Lung (tissue), 12 donors: Measurements from ENCODE around the gene CRTC1. TPM values are rescaled to one million over a fixed set of nuclear protein-coding genes. Genes with fewer than 3 reads are reported as not detected.

Experiments
- ATAC-seq: fragments of 200-7000 bp; cut with Tn5 transposase; one replicate; pipeline ENCODE4 v1.9.1; 2020; ENCODE audit warnings: moderate number of reproducible peaks; ENCODE audit not compliant: insufficient read depth, low FRiP score
- DNase-seq, 3 donors: peaks; one replicate each; pipeline ENCODE4 v3.0.0-alpha.2; 2013 to 2017
- H3K27ac ChIP-seq, 2 donors: one replicate each; pipeline ENCODE4 v1.5.1; 2013; ENCODE audit warnings: mild to moderate bottlenecking in 2 of 2, moderate library complexity in 2 of 2, control low read depth in 1 of 2, inconsistent platforms in 1 of 2, low read depth in 1 of 2, low read length in 1 of 2
- H3K27me3 ChIP-seq, 3 donors: one replicate each; pipeline ENCODE4 v1.5.1; 2013; ENCODE audit warnings: low read length in 2 of 3; ENCODE audit not compliant: control insufficient read depth in 3 of 3, insufficient read depth in 3 of 3
- H3K36me3 ChIP-seq, 4 donors: one replicate each; pipeline ENCODE4 v1.5.1; 2013; ENCODE audit warnings: low read length in 4 of 4, mild to moderate bottlenecking in 1 of 4, moderate library complexity in 1 of 4; ENCODE audit not compliant: control insufficient read depth in 4 of 4, insufficient read depth in 4 of 4
- H3K4me1 ChIP-seq, 5 donors: one replicate each; pipeline ENCODE4 v1.5.1; 2013; ENCODE audit warnings: low read length in 5 of 5, mild to moderate bottlenecking in 2 of 5, moderate library complexity in 1 of 5; ENCODE audit not compliant: control insufficient read depth in 5 of 5, insufficient read depth in 5 of 5
- H3K4me3 ChIP-seq: one replicate; pipeline ENCODE4 v1.5.1; 2013; ENCODE audit warnings: mild to moderate bottlenecking, control low read depth, moderate library complexity
- H3K9ac ChIP-seq, 2 donors: one replicate each; pipeline ENCODE4 v1.5.1; 2013; ENCODE audit warnings: low read length in 2 of 2, control low read depth in 1 of 2; ENCODE audit not compliant: insufficient read depth in 1 of 2
- H3K9me3 ChIP-seq, 4 donors: one replicate each; pipeline ENCODE4 v1.5.1; 2013; ENCODE audit warnings: low read length in 3 of 4, mild to moderate bottlenecking in 1 of 4, moderate library complexity in 1 of 4; ENCODE audit not compliant: control insufficient read depth in 4 of 4, insufficient read depth in 3 of 4
- CTCF ChIP-seq: IDR thresholded peaks from 2 replicates; pipeline ENCODE4 v1.5.1; 2012; ENCODE audit warnings: mild to moderate bottlenecking; ENCODE audit errors: control extremely low read depth, extremely low read depth
- WGBS, 2 donors: extraction: QIAGEN DNeasy Blood & Tissue Kit; methylation state at CpG; one replicate each; pipeline ENCODE4 v1.1.7; 2013; 5-methylcytosine and 5-hydroxymethylcytosine counted together
- polyA plus RNA-seq, 2 donors: library from polyadenylated mRNA; stranded (reverse); fragments of 200-250 nt; gene quantifications; one replicate each; pipeline ENCODE4 v1.2.1, GENCODE V29; 2013
- total RNA-seq, 2 donors: library from RNA; depleted of rRNA in 1 of 2; stranded (reverse); fragments of >200 nt in 1 of 2; gene quantifications; one replicate each; pipeline ENCODE4 v1.2.1, GENCODE V29; 2014 to 2021
- donor health status: control.
- donor health status: control.
- donor health status: Bipolar disorder and iron deficiency.
- donor health status: healthy.
- donor health status: DM: yes; HTN: yes; CAD: no.

The CRTC1 gene
- total and polyA plus RNA-seq, 4 donors, result 4.2 to 16.0 (median 7.3) TPM

GRCh38 chr19:18793144-18794028 lies 109.9 kb downstream of the CRTC1 start:
- no peak overlapping the region for H3K9ac ChIP-seq
- H3K27me3 ChIP-seq, result peaks cover 0 to 60% (median 53%) of the 10 kb centered on the region in 3 donors
- TF ChIP-seq CTCF, result no peak
- peaks cover 0 to 2% (median 0%) of the 10 kb centered on the region in 4 donors for H3K9me3 ChIP-seq
- H3K27ac ChIP-seq, result no peak overlapping the region
- WGBS, 2 donors, result 78 to 80% methylated on average over 13 of the region's 13 CpGs
- peaks cover 0 to 25% (median 0%) of the 10 kb centered on the region in 5 donors for H3K4me1 ChIP-seq
- DNase-seq, result no peak
- no peaks in the 10 kb centered on the region for H3K36me3 ChIP-seq
- ATAC-seq, result no peak
- H3K4me3 ChIP-seq, result no peak overlapping the region

- peaks cover 0 to 19% (median 0%) of the 10 kb centered on the region in 5 donors for H3K4me1 ChIP-seq
- H3K9me3 ChIP-seq, result no peaks in the 10 kb centered on the region
- TF ChIP-seq CTCF, result no peak
- DNase-seq, result no peak
- H3K27me3 ChIP-seq, result peaks cover 0 to 59% (median 51%) of the 10 kb centered on the region in 3 donors
- no peaks in the 10 kb centered on the region for H3K36me3 ChIP-seq
- WGBS, 2 donors, result 64 to 75% methylated on average over 5 of the region's 5 CpGs
- no peak overlapping the region for H3K4me3 ChIP-seq
- no peak overlapping the region for H3K9ac ChIP-seq
- H3K27ac ChIP-seq, result no peak overlapping the region
- no peak for ATAC-seq
These were observed 110.5 kb downstream of the CRTC1 start for GRCh38 chr19:18794029-18794313.

- WGBS, 2 donors, result 95 to 97% methylated on average over 6 of the region's 6 CpGs
- no peak for DNase-seq
- Histone ChIP-seq H3K4me1 (peaks cover 0 to 13% (median 0%) of the 10 kb centered on the region in 5 donors), H3K27me3 (peaks cover 0 to 58% (median 54%) of the 10 kb centered on the region in 3 donors), H3K4me3 (no peak overlapping the region), H3K9me3 (no peaks in the 10 kb centered on the region), H3K9ac (no peak overlapping the region), H3K27ac (no peak overlapping the region), H3K36me3 (no peaks in the 10 kb centered on the region)
- TF ChIP-seq CTCF, result no peak
- ATAC-seq, result no peak
These were observed 111.2 kb downstream of the CRTC1 start for GRCh38 chr19:18794692-18795091.
